Measurements from ENCODE around the gene COL24A1. TPM values are rescaled to one million over a fixed set of nuclear protein-coding genes. Genes with fewer than 3 reads are reported as not detected.
"Not testable (repeated sequence)": the region's sequence is repeated elsewhere in the genome, so short reads cannot be mapped to it uniquely, and the experiment has no call there.

COL24A1 gene
- polyA plus RNA-seq, 1 experiment, result 2.2 TPM

DNA sequence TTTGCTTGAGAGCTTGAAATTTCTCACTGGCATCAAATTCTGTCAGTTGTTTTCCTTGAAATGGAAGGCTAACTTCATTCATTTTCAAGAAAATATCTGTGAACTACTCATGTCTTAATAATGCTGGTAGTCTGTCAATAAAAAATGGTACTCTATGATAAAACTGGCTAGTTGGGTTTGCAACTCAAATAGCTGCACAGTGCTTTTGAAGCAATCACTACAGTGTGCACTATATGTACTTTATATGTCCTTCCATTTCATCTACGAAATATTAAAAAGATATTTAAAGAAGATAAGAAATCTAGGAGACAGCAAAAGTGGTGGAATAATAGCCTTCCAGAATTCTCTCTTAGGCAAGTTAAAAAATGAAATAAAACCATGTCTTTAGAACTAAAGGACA, 408.5 kb downstream of the COL24A1 start:
- ChIA-PET POLR2A (no interaction called here), CTCF (interaction anchor here (1.0 kb wide), 1 partner anchor 9 kb away, joined by 4 read pairs; no protein-coding TSS in a partner anchor)
- Histone ChIP-seq H3K27ac (ENCODE audit: low read depth, low read length) (no peak overlapping the region), H3K27me3 (ENCODE audit: control insufficient read depth, insufficient read depth, low read length) (no peaks in the 10 kb centered on the region), H3K9me3 (ENCODE audit: control insufficient read depth, insufficient read depth, low read length) (no peaks in the 10 kb centered on the region), H3K4me3 (ENCODE audit: low read depth, low read length) (no peak overlapping the region)
- TF ChIP-seq, protein P1, sequence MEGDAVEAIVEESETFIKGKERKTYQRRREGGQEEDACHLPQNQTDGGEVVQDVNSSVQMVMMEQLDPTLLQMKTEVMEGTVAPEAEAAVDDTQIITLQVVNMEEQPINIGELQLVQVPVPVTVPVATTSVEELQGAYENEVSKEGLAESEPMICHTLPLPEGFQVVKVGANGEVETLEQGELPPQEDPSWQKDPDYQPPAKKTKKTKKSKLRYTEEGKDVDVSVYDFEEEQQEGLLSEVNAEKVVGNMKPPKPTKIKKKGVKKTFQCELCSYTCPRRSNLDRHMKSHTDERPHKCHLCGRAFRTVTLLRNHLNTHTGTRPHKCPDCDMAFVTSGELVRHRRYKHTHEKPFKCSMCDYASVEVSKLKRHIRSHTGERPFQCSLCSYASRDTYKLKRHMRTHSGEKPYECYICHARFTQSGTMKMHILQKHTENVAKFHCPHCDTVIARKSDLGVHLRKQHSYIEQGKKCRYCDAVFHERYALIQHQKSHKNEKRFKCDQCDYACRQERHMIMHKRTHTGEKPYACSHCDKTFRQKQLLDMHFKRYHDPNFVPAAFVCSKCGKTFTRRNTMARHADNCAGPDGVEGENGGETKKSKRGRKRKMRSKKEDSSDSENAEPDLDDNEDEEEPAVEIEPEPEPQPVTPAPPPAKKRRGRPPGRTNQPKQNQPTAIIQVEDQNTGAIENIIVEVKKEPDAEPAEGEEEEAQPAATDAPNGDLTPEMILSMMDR (IDR thresholded peaks at IDR 0.05; ENCODE audit: low read depth, low read length), result no peak
- no peak for DNase-seq (ENCODE audit: low read depth, low spot score)

DNA sequence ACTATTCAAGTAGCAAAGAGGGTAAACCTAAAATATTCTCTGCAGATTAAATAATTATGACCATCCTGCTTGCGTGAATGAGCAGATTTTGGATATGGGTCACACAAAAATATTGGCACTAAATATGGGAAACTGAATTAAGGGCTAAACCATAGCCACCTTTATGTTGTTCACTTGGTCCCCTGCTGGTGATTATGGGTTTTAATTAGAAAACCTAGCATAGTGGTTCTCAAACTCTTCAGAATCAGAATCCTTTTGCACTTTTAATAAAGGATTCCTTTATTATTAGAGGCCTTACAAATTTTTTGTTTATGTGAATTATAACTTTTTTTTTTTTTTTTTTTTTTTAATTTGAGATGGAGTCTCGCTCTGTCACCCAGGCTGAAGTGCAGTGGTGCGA, 409.8 kb downstream of the COL24A1 start:
- H3K4me3 ChIP-seq (ENCODE audit: low read depth, low read length), result no peak overlapping the region
- DNase-seq (ENCODE audit: low read depth, low spot score), result no peak
- ChIA-PET CTCF (no interaction called here), POLR2A (no interaction called here)
- TF ChIP-seq, protein P1 (IDR thresholded peaks at IDR 0.05; ENCODE audit: low read depth, low read length), result no peak
- no peak overlapping the region for H3K27ac ChIP-seq (ENCODE audit: low read depth, low read length)
- H3K9me3 ChIP-seq (ENCODE audit: control insufficient read depth, insufficient read depth, low read length), result no peaks in the 10 kb centered on the region
- H3K27me3 ChIP-seq (ENCODE audit: control insufficient read depth, insufficient read depth, low read length), result no peaks in the 10 kb centered on the region

DNA sequence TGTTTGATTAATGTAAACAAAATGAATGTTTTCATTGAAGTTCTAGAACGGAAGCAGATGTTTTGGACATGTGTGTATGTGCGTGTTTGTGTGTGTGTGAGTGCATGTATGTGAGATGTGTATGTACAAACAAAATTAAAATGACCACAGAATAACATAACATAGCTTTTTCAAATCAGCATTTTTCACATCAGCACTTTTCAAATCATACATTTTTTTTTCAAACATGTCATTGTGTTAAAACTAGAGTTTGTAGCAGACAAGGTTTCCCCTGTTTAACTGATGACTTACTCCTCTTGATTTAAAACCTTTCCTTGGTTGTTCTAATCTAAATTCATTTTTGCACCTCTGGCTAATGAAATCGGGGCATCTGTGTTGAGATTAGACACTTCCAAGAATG, 412.8 kb downstream of the COL24A1 start:
- ChIA-PET CTCF (no interaction called here), POLR2A (no interaction called here)
- Histone ChIP-seq H3K9me3 (ENCODE audit: control insufficient read depth, insufficient read depth, low read length) (no peaks in the 10 kb centered on the region), H3K27ac (ENCODE audit: low read depth, low read length) (no peak overlapping the region), H3K4me3 (ENCODE audit: low read depth, low read length) (no peak overlapping the region), H3K27me3 (ENCODE audit: control insufficient read depth, insufficient read depth, low read length) (no peaks in the 10 kb centered on the region)
- TF ChIP-seq, protein P1 (IDR thresholded peaks at IDR 0.05; ENCODE audit: low read depth, low read length), result no peak
- no peak for DNase-seq (ENCODE audit: low read depth, low spot score)

DNA sequence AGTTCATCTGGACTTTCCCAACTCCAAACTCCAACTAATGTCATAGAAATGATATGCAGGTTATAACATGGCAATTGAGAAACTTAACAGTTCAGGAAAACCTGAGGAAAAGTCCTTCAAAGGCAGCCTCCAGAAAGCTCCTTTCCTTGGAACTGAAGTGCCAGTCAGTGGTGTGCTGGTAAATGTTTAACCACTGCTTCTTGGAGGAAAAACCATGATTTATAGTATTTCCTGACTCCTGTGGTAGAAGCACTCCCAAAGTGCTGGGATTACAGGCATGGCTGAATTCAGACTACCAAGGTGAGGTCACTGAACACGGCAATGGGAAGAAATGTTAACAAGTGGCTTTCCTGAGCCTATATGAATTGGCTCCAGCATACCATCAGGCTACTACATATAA, 421.6 kb downstream of the COL24A1 start:
- DNase-seq (ENCODE audit: low read depth, low spot score), result no peak
- Histone ChIP-seq H3K9me3 (ENCODE audit: control insufficient read depth, insufficient read depth, low read length) (no peaks in the 10 kb centered on the region), H3K27ac (ENCODE audit: low read depth, low read length) (no peak overlapping the region), H3K4me3 (ENCODE audit: low read depth, low read length) (no peak overlapping the region), H3K27me3 (ENCODE audit: control insufficient read depth, insufficient read depth, low read length) (no peaks in the 10 kb centered on the region)
- TF ChIP-seq, protein P1 (IDR thresholded peaks at IDR 0.05; ENCODE audit: low read depth, low read length), result no peak
- ChIA-PET POLR2A (no interaction called here), CTCF (no interaction called here)

DNA sequence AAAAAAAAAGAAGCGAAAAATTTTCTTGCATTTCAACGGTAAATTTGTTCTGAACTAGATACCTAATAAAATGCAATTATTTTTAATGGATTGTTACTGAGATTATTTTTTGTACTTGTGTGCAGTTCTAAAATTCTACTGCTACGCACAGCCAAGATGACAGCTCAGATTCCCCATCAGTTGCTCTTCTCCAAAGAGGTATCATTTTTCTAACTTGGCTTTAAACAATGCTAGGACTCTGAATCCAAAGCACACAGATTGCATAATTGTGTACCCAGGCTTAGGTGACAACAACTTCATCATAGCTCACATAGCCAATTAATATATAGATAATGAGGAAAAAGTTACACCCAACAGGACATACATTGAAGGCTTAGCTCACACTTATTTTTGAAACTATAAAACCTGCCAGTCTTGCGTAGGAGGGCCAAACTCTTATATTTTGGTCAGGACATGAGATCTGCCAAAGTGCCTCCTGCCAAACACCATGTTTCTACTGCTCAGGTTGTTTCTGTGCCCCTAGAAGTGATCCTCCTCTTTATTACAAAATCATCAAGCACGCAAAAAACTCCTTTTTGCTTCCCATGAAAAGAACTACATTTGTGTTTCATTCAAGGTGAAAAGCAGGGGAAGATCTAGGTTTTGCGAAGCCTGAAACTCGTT, 437.8 kb downstream of the COL24A1 start:
- H3K9me3 ChIP-seq (ENCODE audit: control insufficient read depth, insufficient read depth, low read length), result peaks cover 8% of the 10 kb centered on the region
- no peak overlapping the region for H3K27ac ChIP-seq (ENCODE audit: low read depth, low read length)
- H3K4me3 ChIP-seq (ENCODE audit: low read depth, low read length), result no peak overlapping the region
- ChIA-PET POLR2A (no interaction called here), CTCF (interaction anchor here (1.0 to 1.3 kb wide), 2 partner anchors 10 to 11 kb away, joined by 4 read pairs; partner anchors contain the start of gene ZNHIT6)
- H3K27me3 ChIP-seq (ENCODE audit: control insufficient read depth, insufficient read depth, low read length), result no peaks in the 10 kb centered on the region
- no peak for DNase-seq (ENCODE audit: low read depth, low spot score)
- TF ChIP-seq, protein P1 (IDR thresholded peaks at IDR 0.05; ENCODE audit: low read depth, low read length), result no peak

DNA sequence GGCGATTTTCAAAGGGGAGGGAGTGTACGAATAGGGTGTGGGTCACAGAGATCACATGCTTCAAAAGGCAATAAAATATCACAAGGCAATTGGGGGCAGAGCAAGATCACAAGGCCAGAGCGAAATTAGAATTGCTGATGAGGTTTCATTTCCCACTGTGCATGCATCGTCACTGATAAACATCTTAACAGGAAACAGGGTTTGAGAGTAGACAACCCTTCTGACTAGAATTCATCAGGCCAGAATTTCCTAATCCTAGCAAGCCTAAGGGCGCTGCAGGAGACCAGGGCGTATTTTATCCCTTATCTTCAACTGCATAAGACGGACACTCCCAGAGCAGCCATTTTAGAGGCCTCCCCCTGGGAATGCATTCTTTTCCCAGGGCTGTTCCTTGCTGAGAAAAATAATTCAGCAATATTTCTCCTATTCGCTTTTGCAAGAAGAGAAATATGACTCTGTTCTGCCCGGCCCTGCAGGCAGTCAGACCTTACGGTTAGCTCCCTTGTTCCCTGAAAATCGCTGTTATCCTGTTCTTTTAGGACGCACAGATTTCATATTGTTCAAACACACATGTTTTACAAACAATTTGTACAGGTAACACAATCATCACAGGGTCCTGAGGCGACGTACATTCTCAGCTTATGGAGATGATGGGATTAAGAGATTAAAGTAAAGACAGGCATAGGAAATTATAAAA, 442.0 kb downstream of the COL24A1 start:
- CTCF ChIA-PET; H3K4me3 ChIP-seq (ENCODE audit: low read depth, low read length); H3K27ac ChIP-seq (ENCODE audit: low read depth, low read length); H3K9me3 ChIP-seq (ENCODE audit: control insufficient read depth, insufficient read depth, low read length); DNase-seq (ENCODE audit: low read depth, low spot score); POLR2A ChIA-PET; H3K27me3 ChIP-seq (ENCODE audit: control insufficient read depth, insufficient read depth, low read length): not testable (repeated sequence)
